OCI-LY3 (cell line): ENCODE measurements around the gene GRID2.

Experiments
- EZH2phosphoT487 ChIP-seq: fragments of 200-600 bp; shearing (Covaris generic); IDR thresholded peaks from 2 replicates; pipeline ENCODE4 v1.6.1; 2018; ENCODE audit warnings: antibody characterized with exemption, mixed run types, low read depth
- TF ChIP-seq, protein P1 (sequence below): fragments of 200-600, 300-600 bp; sonication (generic); IDR thresholded peaks from 2 replicates; pipeline ENCODE4 v1.5.1; 2014; ENCODE audit warnings: antibody characterized with exemption, low read length, low read depth

DNA sequence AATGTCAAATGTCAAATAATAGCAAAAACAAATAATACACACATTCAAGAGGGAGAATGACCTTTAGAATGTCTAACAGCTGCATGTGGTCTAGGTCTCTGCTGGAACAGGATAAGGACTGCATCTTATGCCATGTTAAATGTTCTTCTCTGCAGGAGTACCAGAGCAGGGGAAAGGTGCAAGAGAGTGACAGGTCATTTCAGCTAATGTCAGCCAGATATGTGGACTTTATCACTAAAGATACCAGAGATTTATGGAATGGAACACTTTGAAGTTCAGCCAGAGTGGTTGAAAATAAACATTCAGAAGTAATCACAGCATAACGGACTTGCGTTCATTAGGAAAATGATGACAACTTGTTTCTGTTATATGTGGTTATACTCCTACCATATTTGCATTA is 24.3 kb downstream of the GRID2 start:
- TF ChIP-seq, protein P1, sequence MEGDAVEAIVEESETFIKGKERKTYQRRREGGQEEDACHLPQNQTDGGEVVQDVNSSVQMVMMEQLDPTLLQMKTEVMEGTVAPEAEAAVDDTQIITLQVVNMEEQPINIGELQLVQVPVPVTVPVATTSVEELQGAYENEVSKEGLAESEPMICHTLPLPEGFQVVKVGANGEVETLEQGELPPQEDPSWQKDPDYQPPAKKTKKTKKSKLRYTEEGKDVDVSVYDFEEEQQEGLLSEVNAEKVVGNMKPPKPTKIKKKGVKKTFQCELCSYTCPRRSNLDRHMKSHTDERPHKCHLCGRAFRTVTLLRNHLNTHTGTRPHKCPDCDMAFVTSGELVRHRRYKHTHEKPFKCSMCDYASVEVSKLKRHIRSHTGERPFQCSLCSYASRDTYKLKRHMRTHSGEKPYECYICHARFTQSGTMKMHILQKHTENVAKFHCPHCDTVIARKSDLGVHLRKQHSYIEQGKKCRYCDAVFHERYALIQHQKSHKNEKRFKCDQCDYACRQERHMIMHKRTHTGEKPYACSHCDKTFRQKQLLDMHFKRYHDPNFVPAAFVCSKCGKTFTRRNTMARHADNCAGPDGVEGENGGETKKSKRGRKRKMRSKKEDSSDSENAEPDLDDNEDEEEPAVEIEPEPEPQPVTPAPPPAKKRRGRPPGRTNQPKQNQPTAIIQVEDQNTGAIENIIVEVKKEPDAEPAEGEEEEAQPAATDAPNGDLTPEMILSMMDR = no peak
- TF ChIP-seq EZH2phosphoT487 = no peak
